ENCODE results near the gene FAM43B. TPM values are rescaled to one million over a fixed set of nuclear protein-coding genes. Genes with fewer than 3 reads are reported as not detected.

The FAM43B gene
- total and polyA plus RNA-seq, 4 experiments from 2014 or later: not detected

DNA sequence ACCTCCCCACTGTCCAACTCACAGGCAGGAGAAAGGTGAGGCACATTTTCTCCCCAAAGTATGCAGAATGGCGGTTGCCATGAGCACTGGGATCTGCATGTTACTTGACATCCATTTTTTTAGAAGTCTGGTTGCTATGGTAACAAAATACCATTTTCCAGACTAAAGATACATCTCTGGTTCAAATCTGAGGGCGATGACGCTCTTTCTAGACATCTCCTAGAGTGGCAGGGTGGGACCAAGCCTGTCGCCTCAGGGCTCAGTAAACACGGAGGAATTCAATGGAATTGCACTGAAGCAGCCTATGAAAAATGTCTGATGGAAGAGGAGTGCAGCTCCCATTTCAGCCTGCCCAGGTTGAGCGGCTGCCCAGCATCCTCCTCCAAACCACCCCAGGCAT lies 21.5 kb upstream of the FAM43B start:
- ChIA-PET CTCF (ENCODE audit: partially characterized antibody) (no interaction called here), POLR2A (ENCODE audit: partially characterized antibody) (no interaction called here)
- H3K9me3 ChIP-seq (ENCODE audit: control insufficient read depth in 1 of 2, low read length in 2 of 2): no peaks in the 10 kb centered on the region
- no peaks in the 10 kb centered on the region for H3K9me3 Mint-ChIP-seq
- no peaks in the 10 kb centered on the region for H3K4me1 ChIP-seq (ENCODE audit: insufficient read depth, low read length)
- no peak overlapping the region for H3K27ac ChIP-seq (ENCODE audit: low read depth, low read length)
- H3K27me3 ChIP-seq (ENCODE audit: insufficient read depth, low read length): peaks cover 13% of the 10 kb centered on the region
- intact Hi-C loops (cut with micrococcal nuclease): no loop called here
- H3K36me3 Mint-ChIP-seq: no peaks in the 10 kb centered on the region
- no peak for DNase-seq
- H3K4me1 Mint-ChIP-seq: no peaks in the 10 kb centered on the region
- H3K4me3 ChIP-seq (ENCODE audit: low read length in 2 of 2): no peak overlapping the region
- H3K27me3 Mint-ChIP-seq: peaks cover 39 to 68% of the 10 kb centered on the region in 2 donors
- no peak overlapping the region for H3K27ac Mint-ChIP-seq
- H3K4me3 Mint-ChIP-seq: no peak overlapping the region
- no peaks in the 10 kb centered on the region for H3K36me3 ChIP-seq (ENCODE audit: insufficient read depth, low read length)

DNA sequence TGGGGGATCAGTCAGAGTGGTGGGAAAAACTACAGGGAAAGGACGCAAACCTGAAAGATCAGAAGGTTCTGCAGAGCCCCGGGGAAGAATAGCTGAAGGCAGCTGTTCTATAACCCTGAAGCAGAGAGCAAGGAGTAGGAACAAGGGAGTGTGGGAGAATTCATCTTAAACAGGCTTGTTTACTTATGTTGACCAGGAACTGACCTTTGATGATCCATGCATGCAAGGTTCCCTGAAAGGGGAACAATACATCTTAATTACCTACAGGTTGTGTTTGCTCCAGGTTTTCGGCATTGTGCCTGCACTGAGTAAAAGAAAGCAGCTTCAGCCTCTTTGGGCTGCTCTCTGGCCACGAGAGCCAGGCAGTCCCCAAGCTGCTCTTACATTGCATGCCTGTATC lies 18.7 kb upstream of the FAM43B start:
- Histone ChIP-seq H3K27ac (ENCODE audit: low read depth, low read length) (no peak overlapping the region), H3K4me1 (ENCODE audit: insufficient read depth, low read length) (no peaks in the 10 kb centered on the region), H3K36me3 (ENCODE audit: insufficient read depth, low read length) (no peaks in the 10 kb centered on the region), H3K4me3 (ENCODE audit: low read length in 2 of 2) (no peak overlapping the region), H3K9me3 (ENCODE audit: control insufficient read depth in 1 of 2, low read length in 2 of 2) (no peaks in the 10 kb centered on the region), H3K27me3 (ENCODE audit: insufficient read depth, low read length) (peaks cover 13% of the 10 kb centered on the region)
- Mint-ChIP-seq H3K4me1 (no peaks in the 10 kb centered on the region), H3K36me3 (no peaks in the 10 kb centered on the region), H3K9me3 (no peaks in the 10 kb centered on the region), H3K27ac (no peak overlapping the region), H3K4me3 (no peak overlapping the region), H3K27me3 (peaks cover 34 to 58% of the 10 kb centered on the region in 2 donors)
- no peak for DNase-seq
- CTCF ChIA-PET (ENCODE audit: partially characterized antibody): interaction anchor here (0.8 kb wide), 1 partner anchor 11 kb away, joined by 5 read pairs; no protein-coding TSS in a partner anchor
- POLR2A ChIA-PET (ENCODE audit: partially characterized antibody): no interaction called here
- intact Hi-C loops (cut with micrococcal nuclease): no loop called here

- Mint-ChIP-seq H3K4me1 (no peaks in the 10 kb centered on the region), H3K27ac (no peak overlapping the region), H3K9me3 (no peaks in the 10 kb centered on the region), H3K4me3 (no peak overlapping the region), H3K36me3 (no peaks in the 10 kb centered on the region), H3K27me3 (peaks cover 35 to 51% of the 10 kb centered on the region in 2 donors)
- no peak for DNase-seq
- Histone ChIP-seq H3K9me3 (ENCODE audit: control insufficient read depth in 1 of 2, low read length in 2 of 2) (no peaks in the 10 kb centered on the region), H3K27me3 (ENCODE audit: insufficient read depth, low read length) (peaks cover 4% of the 10 kb centered on the region), H3K4me3 (ENCODE audit: low read length in 2 of 2) (no peak overlapping the region), H3K36me3 (ENCODE audit: insufficient read depth, low read length) (no peaks in the 10 kb centered on the region), H3K27ac (ENCODE audit: low read depth, low read length) (no peak overlapping the region), H3K4me1 (ENCODE audit: insufficient read depth, low read length) (no peaks in the 10 kb centered on the region)
- intact Hi-C loops (cut with micrococcal nuclease): no loop called here
- ChIA-PET POLR2A (ENCODE audit: partially characterized antibody) (no interaction called here), CTCF (ENCODE audit: partially characterized antibody) (interaction anchor here (0.8 to 0.9 kb wide), 2 partner anchors 10 to 12 kb away, joined by 4 to 5 read pairs; no protein-coding TSS in a partner anchor)
Observed at GRCh38 chr1:20534659-20535417, 17.5 kb upstream of the FAM43B start.

DNA sequence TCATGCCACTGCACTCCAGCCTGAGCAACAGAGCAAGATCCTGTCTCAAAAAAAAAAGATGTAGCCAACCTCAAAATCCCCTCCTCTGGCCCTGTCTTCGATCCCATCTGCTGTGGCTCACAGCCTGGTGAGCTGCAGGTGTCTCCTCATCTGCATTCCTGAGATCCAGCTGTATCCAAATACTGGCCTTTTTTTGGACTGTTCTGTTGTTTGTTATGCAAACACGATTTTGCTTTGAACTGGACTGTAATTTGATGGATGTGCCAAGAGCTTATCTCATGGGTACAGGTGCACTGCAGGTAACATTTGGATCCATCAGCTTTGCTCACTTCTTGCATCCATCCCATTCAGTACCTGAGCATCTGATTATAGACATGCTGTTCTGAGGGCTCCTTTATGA lies 14.1 kb upstream of the FAM43B start:
- H3K27ac ChIP-seq (ENCODE audit: low read depth, low read length): no peak overlapping the region
- H3K36me3 ChIP-seq (ENCODE audit: insufficient read depth, low read length): no peaks in the 10 kb centered on the region
- intact Hi-C loops (cut with micrococcal nuclease): no loop called here
- H3K4me3 ChIP-seq (ENCODE audit: low read length in 2 of 2): no peak overlapping the region
- H3K4me1 Mint-ChIP-seq: no peaks in the 10 kb centered on the region
- H3K27me3 Mint-ChIP-seq: peaks cover 37 to 45% of the 10 kb centered on the region in 2 donors
- ChIA-PET POLR2A (ENCODE audit: partially characterized antibody) (no interaction called here), CTCF (ENCODE audit: partially characterized antibody) (interaction anchor here (2.3 kb wide), 1 partner anchor 13 kb away, joined by 6 read pairs; no protein-coding TSS in a partner anchor)
- H3K36me3 Mint-ChIP-seq: no peaks in the 10 kb centered on the region
- H3K9me3 ChIP-seq (ENCODE audit: control insufficient read depth in 1 of 2, low read length in 2 of 2): no peaks in the 10 kb centered on the region
- H3K9me3 Mint-ChIP-seq: no peaks in the 10 kb centered on the region
- no peak overlapping the region for H3K4me3 Mint-ChIP-seq
- DNase-seq: no peak
- H3K27ac Mint-ChIP-seq: no peak overlapping the region
- no peaks in the 10 kb centered on the region for H3K4me1 ChIP-seq (ENCODE audit: insufficient read depth, low read length)
- H3K27me3 ChIP-seq (ENCODE audit: insufficient read depth, low read length): no peaks in the 10 kb centered on the region

- H3K4me3 ChIP-seq (ENCODE audit: low read length in 2 of 2): no peak overlapping the region
- intact Hi-C loops (cut with micrococcal nuclease): no loop called here
- CTCF ChIA-PET (ENCODE audit: partially characterized antibody): interaction anchor here (1.4 to 2.3 kb wide), 2 partner anchors 13 to 15 kb away, joined by 3 to 6 read pairs; no protein-coding TSS in a partner anchor
- no peaks in the 10 kb centered on the region for H3K9me3 Mint-ChIP-seq
- no peak overlapping the region for H3K27ac ChIP-seq (ENCODE audit: low read depth, low read length)
- H3K27me3 Mint-ChIP-seq: peaks cover 30 to 40% of the 10 kb centered on the region in 2 donors
- H3K4me1 ChIP-seq (ENCODE audit: insufficient read depth, low read length): no peaks in the 10 kb centered on the region
- POLR2A ChIA-PET (ENCODE audit: partially characterized antibody): no interaction called here
- H3K4me1 Mint-ChIP-seq: no peaks in the 10 kb centered on the region
- DNase-seq: no peak
- H3K4me3 Mint-ChIP-seq: no peak overlapping the region
- no peak overlapping the region for H3K27ac Mint-ChIP-seq
- H3K36me3 Mint-ChIP-seq: no peaks in the 10 kb centered on the region
- H3K36me3 ChIP-seq (ENCODE audit: insufficient read depth, low read length): no peaks in the 10 kb centered on the region
- H3K27me3 ChIP-seq (ENCODE audit: insufficient read depth, low read length): no peaks in the 10 kb centered on the region
- no peaks in the 10 kb centered on the region for H3K9me3 ChIP-seq (ENCODE audit: control insufficient read depth in 1 of 2, low read length in 2 of 2)
Observed at GRCh38 chr1:20538760-20539551, 13.4 kb upstream of the FAM43B start.

DNA sequence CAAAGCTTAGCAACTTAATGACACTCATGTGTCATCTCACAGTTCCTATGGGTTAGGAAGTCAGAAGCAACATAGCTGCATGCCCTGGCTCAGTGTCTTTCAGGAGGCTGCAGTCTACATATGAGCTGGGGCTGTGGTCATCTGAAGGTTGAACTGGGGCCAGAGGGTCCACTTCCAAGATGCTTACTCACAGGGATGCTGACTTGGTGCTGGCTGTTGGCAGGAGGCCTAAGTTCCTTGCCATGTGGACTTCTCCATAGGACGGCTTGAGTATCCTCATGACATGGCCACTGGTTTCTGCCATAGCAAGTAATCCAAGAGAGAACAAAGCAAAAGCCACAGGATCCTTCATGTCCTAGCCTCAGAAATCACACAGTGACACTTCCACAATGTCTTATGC lies 12.1 kb upstream of the FAM43B start:
- Histone ChIP-seq H3K4me3 (ENCODE audit: low read length in 2 of 2) (no peak overlapping the region), H3K9me3 (ENCODE audit: control insufficient read depth in 1 of 2, low read length in 2 of 2) (no peaks in the 10 kb centered on the region), H3K36me3 (ENCODE audit: insufficient read depth, low read length) (no peaks in the 10 kb centered on the region), H3K27ac (ENCODE audit: low read depth, low read length) (no peak overlapping the region), H3K27me3 (ENCODE audit: insufficient read depth, low read length) (no peaks in the 10 kb centered on the region), H3K4me1 (ENCODE audit: insufficient read depth, low read length) (no peaks in the 10 kb centered on the region)
- Mint-ChIP-seq H3K9me3 (no peaks in the 10 kb centered on the region), H3K27ac (no peak overlapping the region), H3K27me3 (peaks cover 26 to 31% of the 10 kb centered on the region in 2 donors), H3K36me3 (no peaks in the 10 kb centered on the region), H3K4me3 (no peak overlapping the region), H3K4me1 (no peaks in the 10 kb centered on the region)
- ChIA-PET POLR2A (ENCODE audit: partially characterized antibody) (no interaction called here), CTCF (ENCODE audit: partially characterized antibody) (interaction anchor here (1.4 kb wide), 1 partner anchor 17 kb away, joined by 3 read pairs; no protein-coding TSS in a partner anchor)
- intact Hi-C loops (cut with micrococcal nuclease): no loop called here
- no peak for DNase-seq

DNA sequence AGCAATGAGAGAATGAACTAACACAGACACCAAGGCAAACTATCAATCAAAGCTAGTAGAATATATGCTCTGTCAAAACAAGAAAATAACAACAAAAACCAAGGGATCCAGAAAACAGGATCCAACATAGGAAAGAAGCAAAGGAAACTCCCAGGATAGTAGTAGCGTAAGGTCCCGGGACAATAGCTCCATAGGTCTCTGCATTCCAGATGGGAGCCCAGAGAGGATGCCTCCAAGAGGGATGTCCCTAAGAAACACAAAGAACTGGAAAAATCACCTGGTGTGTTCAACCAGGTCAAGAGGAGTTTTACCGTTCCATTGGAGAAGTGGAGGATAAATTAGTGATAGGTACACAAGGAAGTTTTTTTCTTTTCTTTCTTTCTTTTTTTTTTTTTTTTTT lies 5.7 kb upstream of the FAM43B start:
- H3K27ac ChIP-seq (ENCODE audit: low read depth, low read length): no peak overlapping the region
- H3K36me3 ChIP-seq (ENCODE audit: insufficient read depth, low read length): no peaks in the 10 kb centered on the region
- H3K4me1 Mint-ChIP-seq: no peaks in the 10 kb centered on the region
- H3K27me3 ChIP-seq (ENCODE audit: insufficient read depth, low read length): peaks cover 5% of the 10 kb centered on the region
- CTCF ChIA-PET (ENCODE audit: partially characterized antibody): no interaction called here
- H3K4me3 ChIP-seq (ENCODE audit: low read length in 2 of 2): no peak overlapping the region
- H3K4me3 Mint-ChIP-seq: no peak overlapping the region
- peaks cover 0 to 2% (median 0%) of the 10 kb centered on the region in 8 donors for H3K9me3 Mint-ChIP-seq
- peaks cover 0 to 3% of the 10 kb centered on the region in 2 donors for H3K36me3 Mint-ChIP-seq
- no peak overlapping the region for H3K27ac Mint-ChIP-seq
- H3K4me1 ChIP-seq (ENCODE audit: insufficient read depth, low read length): no peaks in the 10 kb centered on the region
- H3K27me3 Mint-ChIP-seq: peaks cover 31 to 33% of the 10 kb centered on the region in 2 donors
- H3K9me3 ChIP-seq (ENCODE audit: control insufficient read depth in 1 of 2, low read length in 2 of 2): no peaks in the 10 kb centered on the region
- POLR2A ChIA-PET (ENCODE audit: partially characterized antibody): no interaction called here
- no peak for DNase-seq
- intact Hi-C loops (cut with micrococcal nuclease): no loop called here
